CD4-positive, CD25-positive, alpha-beta regulatory T cell (primary cell): ENCODE results near the gene SIK3. TPM values are rescaled to one million over a fixed set of nuclear protein-coding genes. Genes with fewer than 3 reads are reported as not detected.
A peak's percentile ranks its signal among the peaks of the same experiment; 100 is the strongest.
"Not testable (repeated sequence)": the region's sequence is repeated elsewhere in the genome, so short reads cannot be mapped to it uniquely, and the experiment has no call there.

Experiments used
- ATAC-seq, 2 donors: fragments of 150-1000 bp; cut with Tn5 transposase; one replicate each; pipeline ENCODE4 v1.10.0; 2021; ENCODE audit warnings: low read depth in 2 of 2, moderate number of reproducible peaks in 2 of 2, moderate library complexity in 1 of 2
- DNase-seq, 3 donors: peaks; one replicate each; pipeline versions ENCODE4 v3.0.0 to v3.0.0-alpha.2; 2012 to 2022; ENCODE audit warnings: mixed read lengths in 1 of 3
- H3K27ac ChIP-seq: one replicate; pipeline ENCODE4 v1.7.0; 2013; ENCODE audit warnings: mild to moderate bottlenecking, low read length; ENCODE audit not compliant: insufficient read depth, poor library complexity, severe bottlenecking
- H3K27me3 ChIP-seq: one replicate; pipeline ENCODE4 v1.7.0; 2013; ENCODE audit warnings: low read length; ENCODE audit not compliant: control insufficient read depth, insufficient read depth
- H3K36me3 ChIP-seq: one replicate; pipeline ENCODE4 v1.7.0; 2013; ENCODE audit warnings: mild to moderate bottlenecking, low read length, moderate library complexity; ENCODE audit not compliant: control insufficient read depth, insufficient read depth
- H3K4me1 ChIP-seq: 2 replicates; pipeline ENCODE4 v1.7.0; 2013; ENCODE audit warnings: mild to moderate bottlenecking, low read length; ENCODE audit not compliant: insufficient read depth, control insufficient read depth, poor library complexity, severe bottlenecking
- H3K4me3 ChIP-seq: one replicate; pipeline ENCODE4 v1.7.0; 2013; ENCODE audit warnings: low read depth, mild to moderate bottlenecking, low read length, moderate library complexity
- H3K9me3 ChIP-seq, 2 experiments: 1 replicate in 1 of 2; 2 replicates in 1 of 2; pipeline ENCODE4 v1.7.0; 2013; ENCODE audit warnings: low read length in 2 of 2, mild to moderate bottlenecking in 1 of 2, moderate library complexity in 1 of 2; ENCODE audit not compliant: control insufficient read depth in 2 of 2
- H3K27ac Mint-ChIP-seq, 3 donors: one replicate each; pipeline ENCODE4 v1.8.0; 2020 to 2022; ENCODE audit warnings: mild to moderate bottlenecking in 3 of 3, mixed read lengths in 3 of 3, moderate library complexity in 2 of 3
- H3K27me3 Mint-ChIP-seq: one replicate; pipeline ENCODE4 v1.8.0; 2022; ENCODE audit warnings: mild to moderate bottlenecking, mixed read lengths
- H3K36me3 Mint-ChIP-seq: one replicate; pipeline ENCODE4 v1.8.0; 2020; ENCODE audit warnings: mixed read lengths
- H3K4me1 Mint-ChIP-seq, 4 donors: one replicate each; pipeline ENCODE4 v1.8.0; 2020 to 2022; ENCODE audit warnings: mixed read lengths in 4 of 4, mild to moderate bottlenecking in 1 of 4
- H3K4me3 Mint-ChIP-seq, 4 donors: one replicate each; pipeline ENCODE4 v1.8.0; 2020 to 2022; ENCODE audit warnings: mild to moderate bottlenecking in 4 of 4, mixed read lengths in 4 of 4, moderate library complexity in 3 of 4
- H3K9me3 Mint-ChIP-seq, 7 donors: one replicate each; pipeline ENCODE4 v1.8.0; 2020 to 2022; ENCODE audit warnings: mixed read lengths in 7 of 7, mild to moderate bottlenecking in 3 of 7, moderate library complexity in 2 of 7
- polyA plus RNA-seq, 4 donors: library from polyadenylated mRNA; unstranded; fragments of 300-500 nt; fragmentation: Illumina TruSeq; gene quantifications; one replicate each; pipeline ENCODE4 v1.2.3, GENCODE V29; 2021
- total RNA-seq: library from RNA; stranded (reverse); gene quantifications from one replicate; pipeline ENCODE4 v1.2.3, GENCODE V29; 2022

SIK3 gene
- total and polyA plus RNA-seq, 5 donors from 2014 or later: 7.0 to 55.2 (median 9.4) TPM

GRCh38 chr11:117039900-117040299 lies 58.3 kb downstream of the SIK3 start:
- no peaks in the 10 kb centered on the region for H3K27me3 Mint-ChIP-seq
- Histone ChIP-seq H3K9me3 (no peaks in the 10 kb centered on the region), H3K36me3 (no peaks in the 10 kb centered on the region), H3K27me3 (no peaks in the 10 kb centered on the region), H3K4me1 (peaks cover 14% of the 10 kb centered on the region), H3K4me3 (no peak overlapping the region), H3K27ac (no peak overlapping the region)
- no peak for DNase-seq
- no peak overlapping the region for H3K27ac Mint-ChIP-seq
- no peak overlapping the region for H3K4me3 Mint-ChIP-seq
- no peaks in the 10 kb centered on the region for H3K9me3 Mint-ChIP-seq
- ATAC-seq: no peak
- peaks cover 29 to 67% (median 50%) of the 10 kb centered on the region in 4 donors for H3K4me1 Mint-ChIP-seq
- peaks cover under 1% of the 10 kb centered on the region for H3K36me3 Mint-ChIP-seq

DNA sequence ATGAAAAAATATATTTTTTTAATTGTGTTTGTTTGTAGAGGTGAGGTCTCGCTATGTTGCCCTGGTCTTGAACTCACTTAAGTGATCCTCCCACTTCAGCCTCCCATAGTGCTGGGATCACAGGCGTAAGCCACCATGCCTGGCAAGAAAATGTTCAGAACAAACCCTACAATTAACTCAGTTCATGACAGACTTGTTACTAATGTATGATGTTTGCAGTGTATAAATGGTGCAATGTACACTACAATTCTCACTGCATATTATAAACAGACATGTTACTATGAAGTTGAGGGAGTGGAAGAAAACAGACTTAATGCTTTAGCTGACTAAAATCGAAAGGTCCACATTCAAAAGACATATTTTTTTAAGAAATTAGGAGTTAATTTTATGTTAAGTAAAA lies 59.0 kb downstream of the SIK3 start:
- Histone ChIP-seq H3K4me3 (no peak overlapping the region), H3K27me3 (no peaks in the 10 kb centered on the region), H3K36me3 (no peaks in the 10 kb centered on the region), H3K4me1 (peaks cover 11% of the 10 kb centered on the region), H3K27ac (no peak overlapping the region), H3K9me3 (no peaks in the 10 kb centered on the region)
- Mint-ChIP-seq H3K4me1 (peaks cover 29 to 62% (median 45%) of the 10 kb centered on the region in 4 donors), H3K4me3 (no peak overlapping the region), H3K27ac (no peak overlapping the region), H3K36me3 (no peaks in the 10 kb centered on the region), H3K27me3 (no peaks in the 10 kb centered on the region), H3K9me3 (no peaks in the 10 kb centered on the region)
- DNase-seq (no peak), ATAC-seq (no peak)

DNA sequence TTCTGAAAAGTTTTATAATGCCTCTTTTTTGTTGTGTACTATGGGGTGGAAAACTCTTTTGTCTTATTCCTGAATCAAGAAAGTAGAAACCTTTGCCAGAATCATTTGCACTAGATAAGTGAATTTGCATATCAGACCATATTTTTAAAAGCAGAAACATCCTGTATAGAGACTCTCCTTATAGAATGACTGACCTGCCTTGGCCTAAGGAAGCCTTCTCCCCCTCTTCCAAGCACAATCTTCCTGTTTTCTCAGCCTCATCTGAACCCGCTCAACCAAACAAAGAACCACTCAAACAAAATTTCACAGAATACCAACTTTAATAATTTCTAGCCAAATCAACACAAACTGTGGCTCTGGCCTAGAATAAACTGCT lies 60.3 kb downstream of the SIK3 start:
- Histone ChIP-seq H3K36me3 (peaks cover 2% of the 10 kb centered on the region), H3K4me3 (peak overlapping the region; percentile 9), H3K27ac (no peak overlapping the region), H3K27me3 (no peaks in the 10 kb centered on the region), H3K4me1 (peaks cover 10% of the 10 kb centered on the region), H3K9me3 (no peaks in the 10 kb centered on the region)
- Mint-ChIP-seq H3K27ac (peak overlapping the region; percentile 5 to 74 (median 70)), H3K36me3 (no peaks in the 10 kb centered on the region), H3K27me3 (no peaks in the 10 kb centered on the region), H3K4me1 (peaks cover 32 to 59% (median 39%) of the 10 kb centered on the region in 4 donors), H3K9me3 (no peaks in the 10 kb centered on the region), H3K4me3 (peak overlapping the region in 1 of 4 donors; percentile 29)
- DNase-seq (no peak), ATAC-seq (no peak)

- H3K27me3 Mint-ChIP-seq: no peaks in the 10 kb centered on the region
- Histone ChIP-seq H3K4me1 (peaks cover 10% of the 10 kb centered on the region), H3K36me3 (peaks cover 3% of the 10 kb centered on the region), H3K9me3 (no peaks in the 10 kb centered on the region), H3K27me3 (no peaks in the 10 kb centered on the region), H3K4me3 (peak overlapping the region; percentile 9), H3K27ac (no peak overlapping the region)
- no peaks in the 10 kb centered on the region for H3K9me3 Mint-ChIP-seq
- H3K4me1 Mint-ChIP-seq: peaks cover 31 to 55% (median 37%) of the 10 kb centered on the region in 4 donors
- peak overlapping the region in 1 of 4 donors; percentile 29 for H3K4me3 Mint-ChIP-seq
- H3K27ac Mint-ChIP-seq: peak overlapping the region in 2 of 3 donors; percentile 5 to 74
- DNase-seq (no peak), ATAC-seq (no peak)
- H3K36me3 Mint-ChIP-seq: no peaks in the 10 kb centered on the region
Observed at GRCh38 chr11:117037279-117037974, 60.8 kb downstream of the SIK3 start.

DNA sequence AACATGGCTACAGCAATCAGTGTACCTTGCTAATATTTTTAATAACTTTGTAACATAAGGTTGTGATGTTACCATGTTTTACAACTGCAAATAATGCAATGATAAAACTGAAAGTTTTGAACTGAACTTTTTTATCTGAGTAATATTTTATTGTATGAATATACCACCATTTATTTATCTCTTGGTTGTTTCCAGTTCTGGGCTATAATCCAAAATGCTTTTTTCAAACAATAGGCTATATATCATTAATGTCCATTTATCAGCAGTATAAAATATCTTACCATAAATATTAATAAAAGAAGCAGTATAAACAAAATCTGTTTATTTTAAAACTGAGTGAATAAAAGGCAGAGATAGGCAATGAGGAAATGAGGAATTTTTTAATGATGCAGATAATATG lies 63.3 kb downstream of the SIK3 start:
- Histone ChIP-seq H3K9me3 (no peaks in the 10 kb centered on the region), H3K27me3 (no peaks in the 10 kb centered on the region), H3K27ac (no peak overlapping the region), H3K36me3 (peaks cover 3% of the 10 kb centered on the region), H3K4me3 (no peak overlapping the region), H3K4me1 (peaks cover 10% of the 10 kb centered on the region)
- no peaks in the 10 kb centered on the region for H3K36me3 Mint-ChIP-seq
- ATAC-seq (no peak), DNase-seq (no peak)
- no peak overlapping the region for H3K27ac Mint-ChIP-seq
- peaks cover 23 to 40% (median 29%) of the 10 kb centered on the region in 4 donors for H3K4me1 Mint-ChIP-seq
- H3K9me3 Mint-ChIP-seq: no peaks in the 10 kb centered on the region
- H3K27me3 Mint-ChIP-seq: peaks cover 4% of the 10 kb centered on the region
- no peak overlapping the region for H3K4me3 Mint-ChIP-seq

DNA sequence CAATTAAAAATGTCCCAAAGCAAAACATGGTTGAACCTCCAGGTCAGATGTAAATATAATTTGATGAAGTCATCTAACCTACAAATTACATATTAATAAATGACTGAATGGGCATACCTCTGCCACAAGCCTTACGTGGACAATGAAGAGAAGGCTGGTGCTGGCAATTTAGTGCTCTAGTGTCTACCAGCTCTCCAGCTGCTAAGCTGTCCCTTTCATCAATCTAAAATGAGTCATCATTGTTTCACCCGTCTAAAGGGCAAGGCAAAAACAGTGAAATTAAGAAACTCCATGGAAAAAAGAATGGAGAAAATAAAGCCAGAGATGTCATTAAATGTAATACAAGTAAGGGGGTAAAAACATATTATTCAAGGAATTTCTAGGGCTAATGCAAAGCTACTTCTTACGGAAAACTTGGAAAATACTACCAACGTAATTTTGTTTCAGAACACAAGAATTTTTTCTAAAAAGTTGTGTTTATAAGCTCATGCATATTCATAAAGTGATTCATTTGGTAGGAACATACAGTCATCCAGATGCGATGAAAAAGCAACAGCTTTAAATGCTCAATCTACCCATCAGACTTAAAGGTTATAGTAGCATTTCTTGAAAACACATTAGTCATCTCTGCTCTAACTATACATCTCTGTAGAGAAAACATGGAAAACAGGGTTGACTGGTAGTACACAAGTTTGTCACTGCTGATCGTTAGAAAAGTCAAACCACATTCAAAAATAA lies 71.5 kb downstream of the SIK3 start:
- no peaks in the 10 kb centered on the region for H3K9me3 Mint-ChIP-seq
- no peaks in the 10 kb centered on the region for H3K36me3 ChIP-seq
- H3K27ac ChIP-seq: no peak overlapping the region
- ATAC-seq (peak; percentile 62 to 63), DNase-seq (peak in 1 of 3 donors; percentile 16)
- H3K9me3 ChIP-seq: no peaks in the 10 kb centered on the region
- no peak overlapping the region for H3K4me3 ChIP-seq
- H3K4me1 ChIP-seq: peaks cover 30% of the 10 kb centered on the region
- no peaks in the 10 kb centered on the region for H3K27me3 ChIP-seq
- H3K4me1 Mint-ChIP-seq: peaks cover 33 to 71% (median 57%) of the 10 kb centered on the region in 4 donors
- H3K36me3 Mint-ChIP-seq: peaks cover 4% of the 10 kb centered on the region
- H3K4me3 Mint-ChIP-seq: no peak overlapping the region
- H3K27me3 Mint-ChIP-seq: peaks cover 4% of the 10 kb centered on the region
- no peak overlapping the region for H3K27ac Mint-ChIP-seq

DNA sequence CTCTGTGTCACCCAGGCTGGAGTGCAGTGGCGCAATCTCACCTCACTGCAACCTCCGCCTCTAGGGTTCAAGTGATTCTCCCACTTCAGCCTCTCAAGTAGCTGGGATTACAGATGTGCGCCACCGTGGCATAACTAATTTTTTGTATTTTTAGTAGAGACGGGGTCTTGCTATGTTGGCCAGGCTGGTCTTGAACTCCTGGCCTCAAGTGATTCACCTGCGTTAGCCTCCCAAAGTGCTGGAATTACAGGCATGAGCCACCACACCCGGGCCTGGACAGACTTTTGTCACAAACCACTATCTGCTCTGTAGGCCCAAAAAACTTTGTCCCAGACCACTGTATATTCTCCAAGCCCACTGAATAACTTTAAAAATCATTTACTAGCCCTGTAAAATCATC lies 74.5 kb downstream of the SIK3 start:
- peaks cover 43% of the 10 kb centered on the region for H3K4me1 ChIP-seq
- not testable (repeated sequence) for H3K36me3 Mint-ChIP-seq, H3K27ac Mint-ChIP-seq, H3K9me3 Mint-ChIP-seq, H3K4me3 ChIP-seq, H3K27me3 ChIP-seq, H3K9me3 ChIP-seq, DNase-seq, H3K36me3 ChIP-seq, H3K27ac ChIP-seq, H3K27me3 Mint-ChIP-seq, ATAC-seq
- H3K4me1 Mint-ChIP-seq: peaks cover 40 to 83% (median 71%) of the 10 kb centered on the region in 4 donors
- peak overlapping the region in 1 of 4 donors; percentile 32 for H3K4me3 Mint-ChIP-seq
